Activated naive CD8-positive, alpha-beta T cell treated with anti-CD3 and anti-CD28 coated beads, Interleukin-2, amount 50 U/mL, for 16 hours (primary cell): Measurements from ENCODE around the gene CD58.

Experiments used
- DNase-seq: peaks from one replicate; pipeline ENCODE4 v3.0.0-alpha.2; 2020; ENCODE audit warnings: low read depth, low spot score

The CD58 gene

DNA sequence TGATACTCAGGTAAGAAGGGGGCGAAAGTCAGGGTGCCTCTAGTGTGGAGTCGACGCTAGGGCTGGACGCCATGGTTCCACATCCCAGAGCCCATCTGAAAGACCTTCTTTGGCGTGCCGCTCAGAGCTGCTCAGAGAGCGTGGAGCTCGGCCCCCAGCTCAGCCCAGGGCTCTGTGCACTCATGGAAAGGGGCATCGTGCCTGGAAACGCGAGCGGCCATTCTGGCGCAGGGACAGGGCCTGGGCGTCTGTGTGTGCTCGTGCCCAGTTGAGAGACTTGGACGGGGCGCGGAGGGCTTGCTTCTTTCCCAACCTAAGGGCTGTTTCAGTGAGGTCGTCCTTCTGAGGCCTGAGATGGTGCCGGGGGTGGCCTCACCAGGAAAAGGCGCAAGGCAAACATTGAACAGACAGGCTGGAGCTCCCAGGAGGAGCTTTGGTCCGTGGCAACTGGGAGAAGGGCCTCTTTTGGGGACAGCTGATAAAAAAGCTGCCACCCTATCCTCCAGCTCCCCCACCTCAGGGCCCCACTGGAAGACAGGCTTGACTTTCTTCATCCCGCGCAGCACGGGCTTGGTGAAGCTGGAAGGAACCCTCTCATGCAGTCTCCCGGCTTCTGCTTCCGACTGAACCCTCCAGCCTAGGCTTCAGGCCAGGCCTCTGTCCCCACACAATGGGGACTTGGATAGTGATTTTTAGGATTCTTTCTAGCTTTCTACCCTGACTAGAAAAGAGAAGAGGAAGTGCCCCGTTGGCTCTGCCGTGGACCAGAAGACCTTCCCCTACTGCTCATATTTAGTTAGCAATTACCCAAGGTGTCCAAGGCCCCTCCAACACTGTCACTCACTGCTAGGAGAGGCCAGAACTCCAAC is 77.1 kb downstream of the CD58 start:
- DNase-seq = no peak

DNA sequence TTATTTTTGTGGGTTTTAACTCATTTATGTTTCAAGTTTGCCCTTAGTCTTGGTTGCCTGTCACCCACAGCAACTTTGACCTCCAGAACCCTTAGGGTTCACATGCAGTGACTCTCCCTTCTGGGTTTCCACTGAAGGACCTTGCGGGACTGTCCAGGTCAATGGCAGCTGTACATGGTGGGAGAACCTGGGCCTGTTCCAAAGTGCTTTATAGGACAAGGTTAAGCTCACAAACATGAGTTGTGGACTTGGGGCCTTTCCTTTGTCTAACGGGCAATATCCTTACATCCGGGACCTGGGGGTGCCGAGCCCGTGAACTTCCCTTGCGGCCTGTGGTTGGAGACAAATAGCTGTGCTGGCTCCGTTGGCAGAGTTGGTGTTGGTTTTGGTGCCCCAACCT is 77.8 kb downstream of the CD58 start:
- DNase-seq = no peak

DNA sequence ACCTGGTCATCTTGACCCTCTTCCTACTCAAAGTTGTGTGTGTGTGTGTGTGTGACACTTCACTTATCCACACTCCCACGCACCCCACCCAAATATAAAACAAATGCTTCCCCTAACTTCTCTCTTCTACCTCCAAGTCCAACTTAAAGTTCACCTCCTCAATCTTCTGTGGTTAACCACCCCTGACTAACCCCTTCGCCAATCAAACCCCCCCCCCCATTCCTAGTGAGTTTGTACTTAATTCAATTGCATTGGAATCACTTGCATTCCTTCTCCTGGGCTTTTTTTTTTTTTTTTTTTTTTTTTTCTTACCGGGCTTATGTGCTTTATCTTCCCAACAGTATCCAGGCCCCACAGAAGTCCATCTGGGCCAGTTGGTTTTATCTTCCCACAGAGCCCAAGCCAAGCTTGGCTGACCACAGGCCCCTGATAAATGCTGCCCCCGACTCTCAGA is 78.4 kb downstream of the CD58 start:
- no peak for DNase-seq

DNA sequence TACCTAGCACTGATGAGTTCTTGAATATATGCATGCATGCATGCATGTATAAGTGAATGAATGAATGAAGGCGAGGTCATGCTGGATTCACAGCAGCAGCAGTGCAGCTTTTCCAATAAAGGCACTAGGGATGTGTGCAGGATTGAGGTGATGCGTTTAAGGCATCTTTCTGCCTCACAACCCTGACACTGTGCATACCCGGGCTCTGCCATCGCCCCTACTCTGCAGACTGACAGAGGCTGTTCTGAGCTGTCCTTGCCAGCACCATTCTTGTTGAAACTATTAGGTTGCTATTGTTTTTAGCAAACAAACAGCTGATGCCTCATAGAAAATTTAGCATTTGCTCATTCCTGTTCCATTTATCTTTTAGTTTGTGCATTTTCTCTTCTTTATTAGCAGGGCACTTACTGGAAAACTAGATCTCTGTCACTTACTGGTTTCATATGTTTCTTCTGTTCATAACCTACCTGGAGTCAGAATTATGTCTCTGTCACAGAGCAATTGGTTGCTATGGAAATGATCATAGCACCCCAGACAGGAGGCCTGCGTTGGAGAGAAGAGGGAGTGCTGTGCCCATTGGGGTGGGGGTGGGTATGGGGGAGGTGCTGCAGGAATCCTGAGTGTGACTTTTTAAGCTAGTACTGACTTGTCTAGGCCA is 79.0 kb downstream of the CD58 start:
- no peak for DNase-seq

DNA sequence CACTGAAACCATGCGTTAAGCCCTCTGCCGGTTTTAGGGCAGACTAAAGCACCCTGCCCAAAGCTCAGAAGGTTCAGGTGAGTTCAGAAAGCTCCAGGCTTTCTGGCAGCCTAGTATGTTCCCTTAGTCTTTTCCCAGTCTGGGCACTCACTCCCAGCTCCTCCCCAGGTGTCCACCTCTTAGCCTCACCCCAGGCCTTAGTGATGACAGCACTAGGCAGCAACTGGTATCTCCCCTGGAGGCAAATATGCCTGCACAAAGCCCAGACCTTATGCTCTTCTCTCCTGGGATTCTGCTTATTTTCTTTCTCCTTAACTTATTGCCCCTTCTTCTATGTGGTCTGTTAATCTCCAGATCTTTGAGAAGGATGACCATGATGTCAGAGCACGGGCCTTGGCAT is 80.2 kb downstream of the CD58 start:
- no peak for DNase-seq

DNA sequence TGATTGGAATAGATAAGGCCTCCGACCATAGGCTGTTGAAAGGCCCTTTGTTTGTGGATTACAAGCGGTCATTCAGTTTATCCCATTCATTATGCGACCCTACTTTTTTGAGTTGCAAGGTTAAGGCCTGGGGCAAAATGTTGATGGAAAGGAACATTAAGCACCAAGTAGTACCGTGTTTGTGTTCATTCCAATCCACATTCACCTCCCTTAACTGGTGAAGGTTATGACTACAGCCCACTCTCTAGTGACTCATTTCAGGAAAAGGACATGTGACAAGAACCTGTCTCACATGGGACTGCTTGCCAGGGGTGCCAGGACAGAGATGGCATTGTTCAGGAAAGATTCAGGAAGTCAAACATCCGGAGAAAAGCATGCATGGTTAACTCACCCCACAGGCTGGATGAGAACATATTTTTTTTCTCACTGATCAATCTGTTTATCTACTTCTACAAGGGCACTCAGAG is 81.6 kb downstream of the CD58 start:
- DNase-seq = no peak

DNA sequence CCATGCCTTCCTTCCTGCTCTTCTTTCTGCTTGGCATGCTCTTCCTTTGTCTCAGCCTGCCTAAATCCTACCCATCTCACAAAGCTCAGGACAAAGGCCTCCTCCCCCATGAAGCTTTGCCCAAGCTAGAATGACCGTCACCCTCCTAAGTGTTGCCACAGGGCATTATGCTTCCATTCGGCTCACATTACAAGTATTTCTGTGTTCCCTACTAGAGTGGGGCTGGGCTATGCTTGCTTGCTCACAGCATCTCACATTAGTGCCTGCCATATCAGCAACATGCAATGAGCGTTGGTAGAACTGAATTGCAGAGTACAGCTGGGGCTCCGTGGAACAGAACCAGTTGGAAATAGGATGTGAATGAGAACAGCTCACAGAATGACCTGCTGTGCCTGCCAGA is 82.8 kb downstream of the CD58 start:
- no peak for DNase-seq

DNA sequence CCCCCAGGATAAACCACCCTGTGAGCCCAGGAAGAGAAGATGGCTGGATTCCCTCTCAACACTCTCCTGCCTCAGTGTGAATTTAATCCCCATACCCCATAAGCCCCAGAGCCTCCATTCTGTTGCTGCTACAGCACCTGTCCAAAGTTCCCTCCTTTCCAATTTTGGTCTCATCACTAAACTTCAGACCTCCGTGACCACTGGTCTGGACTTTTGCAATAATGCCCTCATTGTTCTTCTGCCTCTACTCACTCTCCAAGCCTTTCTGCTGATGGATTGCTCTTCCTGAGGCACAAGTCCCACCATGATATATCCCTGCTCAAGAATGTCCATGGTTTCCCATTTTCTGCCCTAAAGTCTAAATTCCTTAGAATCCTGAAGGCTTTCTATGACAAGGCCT is 83.2 kb downstream of the CD58 start:
- no peak for DNase-seq

DNA sequence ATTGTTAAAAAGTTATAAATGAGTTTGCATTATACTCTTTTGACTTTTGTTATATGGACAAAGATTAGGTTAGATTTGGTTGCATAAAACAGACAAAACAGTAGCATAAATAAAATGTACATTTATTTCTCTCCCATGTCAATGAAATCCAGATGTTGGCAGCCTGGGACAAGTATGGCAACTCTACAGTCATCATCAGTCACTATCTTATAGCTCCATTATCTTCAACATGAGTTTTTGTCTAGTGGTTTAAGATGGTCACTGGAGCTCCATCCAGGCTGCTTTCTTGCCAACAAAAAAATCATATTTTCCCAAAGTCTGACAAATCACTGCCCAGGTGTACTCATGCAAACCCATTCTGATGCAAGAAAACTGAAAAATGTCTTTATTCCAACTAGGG is 83.8 kb downstream of the CD58 start:
- no peak for DNase-seq

DNA sequence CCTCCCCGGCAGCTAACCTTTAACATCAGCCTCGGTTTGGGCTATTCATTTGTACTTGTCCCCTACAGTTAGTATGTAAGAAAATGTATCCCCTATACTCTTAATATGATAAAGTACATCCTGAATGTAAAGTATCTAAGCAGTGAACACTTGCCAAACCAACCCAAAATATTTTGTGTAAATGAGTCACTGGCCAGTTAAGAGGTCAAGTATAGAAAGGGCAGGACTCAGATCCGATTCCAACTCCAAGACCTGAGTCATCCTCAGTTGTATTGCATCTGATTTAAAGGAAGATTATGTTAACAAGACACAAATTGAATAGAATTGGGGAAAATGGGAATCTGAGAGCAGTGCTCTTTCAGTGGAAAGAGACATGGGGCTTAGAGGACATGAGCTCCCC is 84.4 kb downstream of the CD58 start:
- DNase-seq = no peak

DNA sequence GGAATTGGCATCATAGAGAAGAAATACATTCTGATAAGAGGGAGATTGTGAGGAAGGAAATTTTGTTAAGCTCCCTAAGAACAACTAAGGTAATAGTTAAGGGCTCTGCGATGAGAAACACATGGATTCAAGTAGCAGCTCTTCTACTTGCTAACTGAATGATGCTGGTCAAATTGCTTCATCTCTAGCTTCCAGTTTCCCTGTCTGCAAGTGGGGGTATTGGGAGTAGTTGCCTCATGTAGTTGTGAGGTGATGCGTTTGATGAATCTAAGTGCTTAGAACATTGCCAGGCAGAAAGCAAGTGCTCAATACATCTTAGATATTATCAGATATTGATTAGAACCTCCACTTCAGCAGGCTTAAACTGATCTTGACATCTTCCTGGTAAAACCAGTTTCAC is 84.8 kb downstream of the CD58 start:
- no peak for DNase-seq

DNA sequence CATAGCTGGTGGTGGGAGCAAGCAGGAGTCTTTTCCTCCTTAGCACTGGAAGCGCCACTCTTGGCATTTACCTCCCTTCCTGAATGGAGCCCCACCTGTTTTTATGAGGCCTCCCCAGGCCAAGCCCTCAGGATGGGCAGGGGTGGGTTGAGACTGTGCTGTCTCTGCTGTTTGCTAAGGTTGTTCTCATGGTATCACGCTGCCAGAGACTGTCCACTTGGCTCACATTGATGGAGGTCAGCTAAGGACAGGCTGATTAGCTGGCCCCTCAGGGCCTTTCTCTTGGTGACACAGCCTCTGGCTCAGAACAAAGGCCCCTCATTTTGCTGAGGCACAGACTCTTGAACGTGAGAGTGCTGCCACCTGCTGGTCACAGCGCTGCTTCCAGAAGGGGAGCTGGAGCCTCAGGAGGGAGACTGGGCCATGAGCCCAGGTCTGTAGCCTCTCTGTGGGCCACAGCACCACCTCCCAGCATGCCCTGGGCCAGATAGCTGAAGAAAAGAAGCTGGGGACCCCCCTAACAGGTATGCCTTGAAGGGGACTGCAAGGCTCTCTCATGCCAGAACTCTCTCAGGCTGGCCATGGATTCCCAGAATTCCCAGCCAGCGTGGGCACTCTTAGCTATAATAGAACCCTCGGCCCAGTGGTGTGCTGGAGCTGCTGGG is 85.6 kb downstream of the CD58 start:
- DNase-seq = peak; percentile 76

DNA sequence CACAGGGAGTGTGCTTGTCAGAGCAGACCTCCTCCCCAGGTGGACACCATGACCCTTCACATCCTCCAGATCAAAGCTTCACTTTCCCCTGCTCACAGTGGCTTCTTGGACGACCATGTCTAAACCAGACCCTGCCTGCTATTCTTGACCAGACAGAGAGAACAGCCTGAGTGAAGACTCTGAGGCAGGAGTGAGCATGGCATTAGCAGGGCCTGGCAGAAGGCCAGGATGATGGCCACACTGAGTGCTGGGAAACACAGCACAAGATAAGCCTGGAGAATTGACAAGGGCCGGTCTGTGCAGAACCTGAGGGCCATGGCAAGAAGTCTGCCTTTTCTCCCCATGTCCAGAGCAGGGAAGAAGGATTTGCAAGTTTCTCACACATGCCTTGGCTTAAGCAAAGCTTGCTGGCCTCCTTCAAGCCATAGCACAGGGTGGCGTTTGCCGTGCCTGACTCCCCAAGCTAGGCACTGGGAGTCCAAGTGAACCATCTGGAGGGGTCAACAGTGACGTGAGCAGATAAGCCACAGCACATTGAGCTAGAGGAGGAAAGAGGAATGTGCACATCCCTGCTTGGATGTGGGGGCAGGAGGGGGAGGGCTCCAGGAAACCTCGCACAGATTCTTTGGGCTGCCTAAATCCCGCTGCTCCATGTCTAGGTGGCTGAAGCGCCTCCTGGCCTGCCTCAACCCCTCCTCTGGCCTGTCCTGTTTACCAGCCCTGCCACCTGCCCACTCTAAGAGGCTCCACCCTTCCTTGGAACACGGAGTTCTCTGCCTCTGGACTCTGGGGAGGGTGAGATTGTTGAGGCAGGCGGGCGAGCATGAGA is 87.1 kb downstream of the CD58 start:
- DNase-seq = no peak

DNA sequence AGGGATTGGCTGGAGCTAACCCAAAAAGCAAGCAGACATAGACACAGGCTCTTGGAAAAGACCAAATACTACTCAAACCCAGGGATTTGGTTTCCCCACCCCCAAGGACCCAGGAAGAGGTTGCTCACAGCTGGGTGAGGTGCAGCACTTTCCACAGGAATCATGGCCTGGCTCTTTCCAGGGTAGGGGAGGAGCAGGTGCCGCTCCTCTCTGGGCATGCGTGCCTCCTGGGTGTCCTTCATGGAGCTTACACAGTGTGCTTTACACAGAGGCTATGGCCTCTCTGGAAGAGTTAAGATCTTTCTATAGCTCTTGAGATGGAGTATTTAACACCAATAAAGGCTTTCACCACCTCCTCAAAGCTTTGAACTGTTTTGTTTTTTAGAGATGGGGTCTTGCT is 88.3 kb downstream of the CD58 start:
- no peak for DNase-seq

DNA sequence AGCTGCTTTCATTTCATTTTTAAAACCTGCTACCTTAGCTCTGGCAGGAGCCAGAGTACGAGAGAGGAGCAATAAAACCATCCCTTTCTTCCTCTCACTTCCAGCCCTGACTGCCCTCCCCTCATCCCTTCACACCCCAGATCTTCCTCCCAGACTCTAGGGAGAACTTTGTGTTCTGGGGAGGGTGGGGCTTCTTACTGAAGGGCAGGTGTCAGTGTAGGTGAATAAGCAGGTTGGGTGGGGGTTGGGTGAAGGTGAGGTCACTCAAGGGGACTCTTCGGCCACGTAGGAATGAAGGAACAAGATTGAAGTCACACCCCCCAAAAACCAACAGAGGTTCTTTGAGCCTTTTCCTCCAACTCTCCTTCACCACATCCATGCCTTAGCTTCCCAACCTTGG is 88.9 kb downstream of the CD58 start:
- DNase-seq = no peak

DNA sequence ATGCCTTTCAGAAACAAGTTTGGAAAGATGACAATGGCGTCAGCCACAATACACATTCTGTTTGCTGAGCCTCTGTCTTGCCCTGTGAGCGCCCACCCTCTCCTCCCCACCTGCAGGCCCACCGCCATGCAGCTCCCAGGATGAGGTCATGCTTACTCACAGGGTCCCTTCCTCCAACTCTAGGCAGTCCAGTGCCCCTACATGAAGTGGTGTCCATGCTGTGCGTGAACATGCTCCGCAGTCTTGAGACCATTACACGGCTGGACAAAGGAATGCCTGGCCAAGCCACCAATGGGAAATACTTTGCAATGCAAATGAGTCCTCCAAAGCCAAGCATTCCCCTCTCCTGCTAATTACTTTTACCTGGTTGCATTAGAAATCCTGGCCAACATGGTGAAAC is 92.2 kb downstream of the CD58 start:
- no peak for DNase-seq

DNA sequence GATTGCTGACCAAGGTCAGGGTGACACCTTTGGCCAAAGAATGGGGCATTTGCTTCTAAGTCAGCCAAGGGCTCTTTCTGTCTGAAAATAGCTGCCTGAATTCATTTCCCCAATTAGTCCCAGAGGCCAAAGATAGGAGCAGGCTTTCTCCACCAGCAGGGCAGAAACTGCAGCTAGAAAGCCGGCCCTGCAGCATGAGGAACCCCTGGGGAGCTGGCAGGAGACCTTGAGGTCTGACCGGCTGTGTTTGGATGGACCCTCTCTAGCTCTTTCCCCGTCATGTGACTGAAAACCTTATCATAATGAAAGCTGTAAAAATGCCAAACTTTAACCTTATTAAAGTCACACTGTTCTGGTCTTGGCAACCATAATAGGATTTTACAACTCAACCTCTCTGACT is 93.4 kb downstream of the CD58 start:
- DNase-seq = no peak

DNA sequence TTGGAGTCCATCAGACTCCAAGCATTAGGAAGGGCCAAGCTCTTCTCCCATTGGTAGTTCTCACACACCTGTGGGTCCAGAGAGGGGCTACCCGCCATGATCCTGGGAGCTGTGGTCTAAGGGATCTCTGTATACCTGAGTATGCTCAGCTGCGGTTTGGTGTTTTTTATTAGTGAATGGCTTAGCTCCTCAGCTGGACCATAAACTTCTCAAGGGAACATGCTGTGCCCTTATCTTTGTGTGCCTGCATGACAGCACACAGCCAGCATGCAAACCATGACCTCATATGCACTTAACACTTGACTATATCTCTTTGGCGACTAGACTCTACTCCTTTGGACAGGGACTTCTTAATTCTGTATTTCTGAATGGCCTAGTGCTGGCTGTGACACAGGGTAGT is 94.5 kb downstream of the CD58 start:
- no peak for DNase-seq

DNA sequence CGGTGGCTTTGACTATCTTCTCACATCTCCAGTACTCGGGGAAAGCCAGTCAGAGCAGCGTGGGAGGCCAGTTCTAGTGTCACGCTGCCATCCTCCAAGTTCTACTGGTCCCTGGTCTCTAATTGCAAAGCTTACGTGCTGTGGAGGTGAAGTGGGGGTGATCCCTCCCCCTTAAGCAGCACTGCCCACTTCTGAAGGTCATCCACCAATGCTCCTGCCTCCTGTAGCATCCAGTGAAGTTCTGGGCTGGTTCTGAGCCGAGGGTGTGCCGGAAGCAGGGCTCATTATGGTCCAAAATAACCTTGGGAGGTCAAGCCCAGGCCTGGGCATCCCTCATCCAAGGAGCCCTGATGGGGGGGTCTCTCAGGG is 95.0 kb downstream of the CD58 start:
- DNase-seq = no peak

DNA sequence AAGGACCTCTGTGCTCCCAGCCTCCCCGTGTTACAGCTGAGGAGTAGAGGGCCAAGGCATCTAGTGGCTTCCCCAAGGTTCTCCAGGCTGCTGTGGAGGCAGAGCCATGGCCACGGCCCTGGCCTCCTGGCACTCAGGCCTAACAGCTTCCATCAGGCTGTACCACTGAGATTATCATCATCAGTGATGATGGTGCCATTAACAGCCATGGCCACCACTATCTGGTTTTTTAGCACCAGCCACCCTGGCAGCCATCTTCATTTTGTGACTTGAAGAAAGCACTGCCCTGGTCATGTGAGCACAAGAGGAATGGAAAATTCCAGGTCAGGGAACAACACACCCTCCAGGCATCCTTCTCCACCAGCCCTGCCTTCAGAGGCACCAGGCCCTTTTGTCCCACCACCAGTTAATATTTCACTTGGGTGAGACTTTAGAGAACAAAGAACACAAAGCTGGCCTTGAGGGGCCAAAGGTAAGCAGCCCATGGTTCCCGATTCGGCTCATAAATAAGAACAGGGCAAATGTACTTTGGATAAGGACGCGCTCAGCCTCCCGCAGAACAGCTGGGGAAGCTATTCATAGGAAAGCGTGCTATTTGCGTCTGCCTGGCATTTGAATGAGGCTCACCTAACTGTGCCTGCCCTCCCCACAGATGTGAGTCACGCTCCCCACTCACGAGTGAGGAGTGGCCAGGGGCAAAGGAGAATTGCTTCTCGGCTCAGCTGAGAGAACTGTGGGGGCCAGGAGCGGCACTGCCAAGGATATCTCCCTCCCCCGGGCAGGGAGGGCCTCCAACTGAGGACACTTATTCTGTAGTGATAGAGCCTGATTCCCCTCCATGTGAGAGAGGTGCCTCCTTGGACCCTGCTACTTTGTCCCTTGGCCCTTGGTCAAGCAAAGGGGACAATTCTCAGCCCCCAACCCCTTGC is 95.6 kb downstream of the CD58 start:
- DNase-seq = no peak
